K562 (cell line): ENCODE measurements around the gene AHCYL1. TPM values are rescaled to one million over a fixed set of nuclear protein-coding genes. Genes with fewer than 3 reads are reported as not detected.

Experiments
- CBX8 ChIP-seq: fragments of 200-600 bp; sonication (generic); IDR thresholded peaks from 2 replicates; pipeline ENCODE4 v1.6.1; 2012; ENCODE audit warnings: borderline replicate concordance, mixed run types, low read depth, mild to moderate bottlenecking, moderate library complexity, mixed read lengths, low read length, control low read depth, inconsistent platforms; ENCODE audit not compliant: poor library complexity, severe bottlenecking; ENCODE audit errors: extremely low read depth
- CCNT2 ChIP-seq: IDR thresholded peaks from 2 replicates; pipeline ENCODE4 v1.6.1; 2011; ENCODE audit warnings: borderline replicate concordance, low read depth, mild to moderate bottlenecking, moderate library complexity, mixed read lengths, low read length; ENCODE audit not compliant: insufficient read length; ENCODE audit errors: extremely low read depth
- CTBP1 ChIP-seq: fragments of 450-650 bp; IDR thresholded peaks from 2 replicates; pipeline ENCODE4 v1.6.1; 2016; ENCODE audit warnings: borderline replicate concordance
- ERF ChIP-seq: fragments of 450-650 bp; formaldehyde crosslinking; IDR thresholded peaks from 2 replicates; pipeline ENCODE4 v1.4.0; 2020; ENCODE audit warnings: mild to moderate bottlenecking, mixed read lengths
- KAT2B ChIP-seq: IDR thresholded peaks from one replicate; pipeline ENCODE4 v1.6.1; 2012; ENCODE audit warnings: low read depth, mild to moderate bottlenecking, control low read depth, inconsistent platforms, low read length, moderate library complexity
- MBD2 ChIP-seq: sonication (generic); IDR thresholded peaks from 2 replicates; pipeline ENCODE4 v1.6.1; 2016; ENCODE audit warnings: low read depth, borderline replicate concordance
- MEF2A ChIP-seq: IDR thresholded peaks from 2 replicates; pipeline ENCODE4 v1.6.1; 2011; ENCODE audit warnings: low read depth, mild to moderate bottlenecking, low read length, moderate library complexity; ENCODE audit not compliant: control insufficient read depth
- NR2C1 ChIP-seq, 2 experiments: fragments of 450-650 bp; IDR thresholded peaks; 2 replicates each; pipeline ENCODE4 v1.6.1; 2017; ENCODE audit warnings: mild to moderate bottlenecking in 2 of 2, antibody characterized with exemption in 1 of 2, inconsistent platforms in 1 of 2, missing compliant biosample characterization in 1 of 2, missing genetic modification characterization in 1 of 2
- ZC3H8 ChIP-seq: fragments of 450-650 bp; IDR thresholded peaks from 2 replicates; pipeline ENCODE4 v1.6.1; 2017
- ZNF140 ChIP-seq: fragments of 250-450 bp; sonication (Bioruptor Pico); IDR thresholded peaks from 2 replicates; pipeline ENCODE4 v1.8.0; 2021; ENCODE audit warnings: moderate library complexity, mild to moderate bottlenecking, inconsistent platforms
- ZNF184 ChIP-seq: sonication (generic); formaldehyde crosslinking; IDR thresholded peaks from 2 replicates; pipeline ENCODE4 v1.5.0; 2020; ENCODE audit warnings: missing genetic modification reagents
- ZNF197 ChIP-seq: fragments of 200-800 bp; sonication (Bioruptor generic); IDR thresholded peaks from 2 replicates; pipeline ENCODE4 v1.6.1; 2016; ENCODE audit warnings: low read depth, missing genetic modification characterization, missing compliant biosample characterization
- polyA plus RNA-seq, 8 experiments: library from polyadenylated mRNA; depleted of rRNA in 4 of 8; stranded (reverse) in 5 of 8; unstranded in 3 of 8; fragments of >200 nt; fragmentation: Nextera tagmentation in 2 of 8; fragmentation: Illumina TruSeq in 1 of 8; extraction: Ambion mirVana in 2 of 8; extraction: Trizol in 1 of 8; gene quantifications; 2 replicates each; pipeline versions ENCODE4 v1.2.1 to v1.2.3, GENCODE V29; 2011 to 2014; ENCODE audit warnings: inconsistent platforms in 1 of 8, missing spikeins in 1 of 8
- total RNA-seq, 7 experiments: library from RNA; depleted of rRNA in 6 of 7; stranded (reverse); fragments of >200 nt in 6 of 7; fragmentation: Illumina TruSeq in 2 of 7; extraction: Trizol in 2 of 7; gene quantifications; 2 replicates each; pipeline versions ENCODE4 v1.2.1 to v1.2.3, GENCODE V29; 2011 to 2021; ENCODE audit warnings: low replicate concordance in 1 of 7
- TF ChIP-seq, protein P1 (sequence below), 2 experiments: IDR thresholded peaks; 2 replicates each; pipeline ENCODE4 v1.6.1; 2012; ENCODE audit warnings: improper control_type of control experiment in 2 of 2, low read depth in 2 of 2, low read length in 2 of 2, borderline replicate concordance in 1 of 2
- TF ChIP-seq, protein P2 (sequence below): fragments of 250-450 bp; sonication (Bioruptor Pico); IDR thresholded peaks from 2 replicates; pipeline ENCODE4 v1.5.0; 2021
- TF ChIP-seq, protein P3 (sequence below): fragments of 200-800 bp; sonication (Bioruptor generic); IDR thresholded peaks from 2 replicates; pipeline ENCODE4 v1.6.1; 2017; ENCODE audit warnings: missing genetic modification characterization, missing compliant biosample characterization
- TF ChIP-seq, protein P4 (sequence below): fragments of 250-450 bp; sonication (Bioruptor Pico); IDR thresholded peaks from 2 replicates; pipeline ENCODE4 v1.5.0; 2022; ENCODE audit warnings: mild to moderate bottlenecking

AHCYL1 gene
- total and polyA plus RNA-seq, 9 of the 15 experiments (the other 6 are each of a cell fraction or from before 2014, with no cell fraction given), result 27.3 to 118 (median 44.5) TPM

GRCh38 chr1:110034451-110035235, 50.1 kb downstream of the AHCYL1 start, which contains the start of gene STRIP1 (continued):
- TF ChIP-seq, protein P1, sequence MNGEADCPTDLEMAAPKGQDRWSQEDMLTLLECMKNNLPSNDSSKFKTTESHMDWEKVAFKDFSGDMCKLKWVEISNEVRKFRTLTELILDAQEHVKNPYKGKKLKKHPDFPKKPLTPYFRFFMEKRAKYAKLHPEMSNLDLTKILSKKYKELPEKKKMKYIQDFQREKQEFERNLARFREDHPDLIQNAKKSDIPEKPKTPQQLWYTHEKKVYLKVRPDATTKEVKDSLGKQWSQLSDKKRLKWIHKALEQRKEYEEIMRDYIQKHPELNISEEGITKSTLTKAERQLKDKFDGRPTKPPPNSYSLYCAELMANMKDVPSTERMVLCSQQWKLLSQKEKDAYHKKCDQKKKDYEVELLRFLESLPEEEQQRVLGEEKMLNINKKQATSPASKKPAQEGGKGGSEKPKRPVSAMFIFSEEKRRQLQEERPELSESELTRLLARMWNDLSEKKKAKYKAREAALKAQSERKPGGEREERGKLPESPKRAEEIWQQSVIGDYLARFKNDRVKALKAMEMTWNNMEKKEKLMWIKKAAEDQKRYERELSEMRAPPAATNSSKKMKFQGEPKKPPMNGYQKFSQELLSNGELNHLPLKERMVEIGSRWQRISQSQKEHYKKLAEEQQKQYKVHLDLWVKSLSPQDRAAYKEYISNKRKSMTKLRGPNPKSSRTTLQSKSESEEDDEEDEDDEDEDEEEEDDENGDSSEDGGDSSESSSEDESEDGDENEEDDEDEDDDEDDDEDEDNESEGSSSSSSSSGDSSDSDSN (IDR thresholded peaks at IDR 0.05; ENCODE audit: borderline replicate concordance in 1 of 2, low read depth in 2 of 2, low read length in 2 of 2), result peak; percentile 97
- TF ChIP-seq ERF (peak; percentile 76; the same call in 1 of the 2 replicates), CCNT2 (peak; percentile 38), NR2C1 (IDR thresholded peaks at IDR 0.05) (peak; percentile 91), NR2C1 (tag; IDR thresholded peaks at IDR 0.05) (peak; percentile 75), ZNF140 (no peak), ZNF184 (no peak), CBX8 (no peak), ZNF197 (CRISPR knock-in tag) (peak; percentile 98), ZC3H8 (no peak), CTBP1 (no peak), MBD2 (peak; percentile 86), KAT2B (no peak), MEF2A (no peak)
- TF ChIP-seq, protein P2, sequence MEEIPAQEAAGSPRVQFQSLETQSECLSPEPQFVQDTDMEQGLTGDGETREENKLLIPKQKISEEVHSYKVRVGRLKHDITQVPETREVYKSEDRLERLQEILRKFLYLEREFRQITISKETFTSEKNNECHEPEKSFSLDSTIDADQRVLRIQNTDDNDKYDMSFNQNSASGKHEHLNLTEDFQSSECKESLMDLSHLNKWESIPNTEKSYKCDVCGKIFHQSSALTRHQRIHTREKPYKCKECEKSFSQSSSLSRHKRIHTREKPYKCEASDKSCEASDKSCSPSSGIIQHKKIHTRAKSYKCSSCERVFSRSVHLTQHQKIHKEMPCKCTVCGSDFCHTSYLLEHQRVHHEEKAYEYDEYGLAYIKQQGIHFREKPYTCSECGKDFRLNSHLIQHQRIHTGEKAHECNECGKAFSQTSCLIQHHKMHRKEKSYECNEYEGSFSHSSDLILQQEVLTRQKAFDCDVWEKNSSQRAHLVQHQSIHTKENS (CRISPR knock-in tag), result no peak
- TF ChIP-seq, protein P3, sequence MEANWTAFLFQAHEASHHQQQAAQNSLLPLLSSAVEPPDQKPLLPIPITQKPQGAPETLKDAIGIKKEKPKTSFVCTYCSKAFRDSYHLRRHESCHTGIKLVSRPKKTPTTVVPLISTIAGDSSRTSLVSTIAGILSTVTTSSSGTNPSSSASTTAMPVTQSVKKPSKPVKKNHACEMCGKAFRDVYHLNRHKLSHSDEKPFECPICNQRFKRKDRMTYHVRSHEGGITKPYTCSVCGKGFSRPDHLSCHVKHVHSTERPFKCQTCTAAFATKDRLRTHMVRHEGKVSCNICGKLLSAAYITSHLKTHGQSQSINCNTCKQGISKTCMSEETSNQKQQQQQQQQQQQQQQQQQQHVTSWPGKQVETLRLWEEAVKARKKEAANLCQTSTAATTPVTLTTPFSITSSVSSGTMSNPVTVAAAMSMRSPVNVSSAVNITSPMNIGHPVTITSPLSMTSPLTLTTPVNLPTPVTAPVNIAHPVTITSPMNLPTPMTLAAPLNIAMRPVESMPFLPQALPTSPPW (CRISPR knock-in tag), result peak; percentile 82
- TF ChIP-seq, protein P4, sequence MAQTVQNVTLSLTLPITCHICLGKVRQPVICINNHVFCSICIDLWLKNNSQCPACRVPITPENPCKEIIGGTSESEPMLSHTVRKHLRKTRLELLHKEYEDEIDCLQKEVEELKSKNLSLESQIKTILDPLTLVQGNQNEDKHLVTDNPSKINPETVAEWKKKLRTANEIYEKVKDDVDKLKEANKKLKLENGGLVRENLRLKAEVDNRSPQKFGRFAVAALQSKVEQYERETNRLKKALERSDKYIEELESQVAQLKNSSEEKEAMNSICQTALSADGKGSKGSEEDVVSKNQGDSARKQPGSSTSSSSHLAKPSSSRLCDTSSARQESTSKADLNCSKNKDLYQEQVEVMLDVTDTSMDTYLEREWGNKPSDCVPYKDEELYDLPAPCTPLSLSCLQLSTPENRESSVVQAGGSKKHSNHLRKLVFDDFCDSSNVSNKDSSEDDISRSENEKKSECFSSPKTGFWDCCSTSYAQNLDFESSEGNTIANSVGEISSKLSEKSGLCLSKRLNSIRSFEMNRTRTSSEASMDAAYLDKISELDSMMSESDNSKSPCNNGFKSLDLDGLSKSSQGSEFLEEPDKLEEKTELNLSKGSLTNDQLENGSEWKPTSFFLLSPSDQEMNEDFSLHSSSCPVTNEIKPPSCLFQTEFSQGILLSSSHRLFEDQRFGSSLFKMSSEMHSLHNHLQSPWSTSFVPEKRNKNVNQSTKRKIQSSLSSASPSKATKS (CRISPR knock-in tag), result no peak
